Lower leg skin (tissue), 4 donors: ENCODE data around the gene HYDIN. TPM values are rescaled to one million over a fixed set of nuclear protein-coding genes. Genes with fewer than 3 reads are reported as not detected.

ENCODE experiments used
- DNase-seq, 2 donors: peaks; one replicate each; pipeline ENCODE4 v3.0.0-alpha.2; 2019; ENCODE audit warnings: low spot score in 2 of 2
- H3K4me3 ChIP-seq: fragments of 200-600 bp; sonication (generic); 2 replicates; pipeline ENCODE4 v1.5.1; 2017; ENCODE audit warnings: mild to moderate bottlenecking, low read depth; ENCODE audit not compliant: poor library complexity, severe bottlenecking
- CTCF ChIP-seq, 3 donors: fragments of 450-650 bp; IDR thresholded peaks; one replicate each; pipeline ENCODE4 v1.5.1; 2016; ENCODE audit warnings: antibody characterized with exemption in 3 of 3, mild to moderate bottlenecking in 3 of 3, moderate library complexity in 2 of 3
- POLR2A ChIP-seq, 2 donors: fragments of 450-650 bp; IDR thresholded peaks; one replicate each; pipeline ENCODE4 v1.6.1; 2016 to 2017; ENCODE audit warnings: antibody characterized with exemption in 2 of 2, mild to moderate bottlenecking in 1 of 2, moderate library complexity in 1 of 2
- WGBS, 2 donors: methylation state at CpG; one replicate each; pipeline ENCODE4 v1.1.5; 2018; 5-methylcytosine and 5-hydroxymethylcytosine counted together
- intact Hi-C: fragments of 100-400 bp; cut with DNase I; formaldehyde crosslinking; loops from one replicate; pipeline ENCODE4 v1.15.0; 2023; ENCODE audit warnings: low total_unique reads
- total RNA-seq, 4 donors: library from RNA; depleted of rRNA; stranded (reverse); fragments of >200 nt; gene quantifications; one replicate each; pipeline ENCODE4 v1.1.0, GENCODE V29; 2016

The HYDIN gene
- total RNA-seq, 4 donors from 2014 or later: 0.15 to 2.3 (median 1.5) TPM; not detected in 1

- TF ChIP-seq CTCF (IDR thresholded peaks at IDR 0.05) (no peak), POLR2A (IDR thresholded peaks at IDR 0.05) (no peak)
- 93 to 95% methylated on average over 9 of the region's 9 CpGs for WGBS, 2 donors
- DNase-seq: no peak
- no peak overlapping the region for H3K4me3 ChIP-seq
- intact Hi-C loops: loop anchor here (10.0 kb wide), 1 partner anchor 243 kb away; no protein-coding TSS in a partner anchor
These were observed 453.0 kb downstream of the HYDIN start for GRCh38 chr16:70777496-70777895.

GRCh38 chr16:70775399-70775798 is 455.1 kb downstream of the HYDIN start:
- no peak overlapping the region for H3K4me3 ChIP-seq
- intact Hi-C loops: loop anchor here (10.0 kb wide), 1 partner anchor 241 kb away; no protein-coding TSS in a partner anchor
- TF ChIP-seq POLR2A (IDR thresholded peaks at IDR 0.05): no peak
- no peak for TF ChIP-seq CTCF (IDR thresholded peaks at IDR 0.05)
- DNase-seq: no peak
- 94% methylated on average over 4 of the region's 4 CpGs for WGBS, 2 donors

- H3K4me3 ChIP-seq: no peak overlapping the region
- TF ChIP-seq POLR2A (IDR thresholded peaks at IDR 0.05) (no peak), CTCF (IDR thresholded peaks at IDR 0.05) (no peak)
- WGBS, 2 donors: 94 to 95% methylated on average over 13 of the region's 13 CpGs
- DNase-seq: no peak
- intact Hi-C loops: loop anchor here (10.0 kb wide), 1 partner anchor 239 kb away; no protein-coding TSS in a partner anchor
These were observed 456.3 kb downstream of the HYDIN start for GRCh38 chr16:70774261-70774660.

GRCh38 chr16:70772493-70772892 is 458.0 kb downstream of the HYDIN start:
- TF ChIP-seq POLR2A (IDR thresholded peaks at IDR 0.05): no peak
- no peak for TF ChIP-seq CTCF (IDR thresholded peaks at IDR 0.05)
- 68 to 88% methylated on average over 1 of the region's 1 CpG for WGBS, 2 donors
- DNase-seq: no peak
- no peak overlapping the region for H3K4me3 ChIP-seq
- intact Hi-C loops: loop anchor here (10.0 kb wide), 1 partner anchor 238 kb away; no protein-coding TSS in a partner anchor

- intact Hi-C loops: loop anchor here (10.0 kb wide), 1 partner anchor 236 kb away; no protein-coding TSS in a partner anchor
- no peak for TF ChIP-seq POLR2A (IDR thresholded peaks at IDR 0.05)
- TF ChIP-seq CTCF (IDR thresholded peaks at IDR 0.05): peak in 1 of 3 donors; percentile 81
- H3K4me3 ChIP-seq: no peak overlapping the region
- 30 to 37% methylated on average over 15 of the region's 15 CpGs for WGBS, 2 donors
- peak; percentile 43 to 93 for DNase-seq
These were observed 459.6 kb downstream of the HYDIN start for GRCh38 chr16:70770626-70771552.
